ENCODE data around the gene DAAM1.

- no peak for TF ChIP-seq POLR2A (IDR thresholded peaks at IDR 0.05)
- TF ChIP-seq CTCF (IDR thresholded peaks at IDR 0.05 in 8 of 11, conservative IDR thresholded peaks at IDR 0.05 in 3 of 11) = no peak
These were observed 230.8 kb downstream of the DAAM1 start for GRCh38 chr14:59419303-59419702.

All from spleen (tissue), 7 donors.